ENCODE results near the gene PCSK2. TPM values are rescaled to one million over a fixed set of nuclear protein-coding genes. Genes with fewer than 3 reads are reported as not detected.
A peak's percentile ranks its signal among the peaks of the same experiment; 100 is the strongest.

The PCSK2 gene
- total RNA-seq, 3 donors from 2014 or later (not counting 1 experiment from before 2014, with no cell fraction given): not detected

DNA sequence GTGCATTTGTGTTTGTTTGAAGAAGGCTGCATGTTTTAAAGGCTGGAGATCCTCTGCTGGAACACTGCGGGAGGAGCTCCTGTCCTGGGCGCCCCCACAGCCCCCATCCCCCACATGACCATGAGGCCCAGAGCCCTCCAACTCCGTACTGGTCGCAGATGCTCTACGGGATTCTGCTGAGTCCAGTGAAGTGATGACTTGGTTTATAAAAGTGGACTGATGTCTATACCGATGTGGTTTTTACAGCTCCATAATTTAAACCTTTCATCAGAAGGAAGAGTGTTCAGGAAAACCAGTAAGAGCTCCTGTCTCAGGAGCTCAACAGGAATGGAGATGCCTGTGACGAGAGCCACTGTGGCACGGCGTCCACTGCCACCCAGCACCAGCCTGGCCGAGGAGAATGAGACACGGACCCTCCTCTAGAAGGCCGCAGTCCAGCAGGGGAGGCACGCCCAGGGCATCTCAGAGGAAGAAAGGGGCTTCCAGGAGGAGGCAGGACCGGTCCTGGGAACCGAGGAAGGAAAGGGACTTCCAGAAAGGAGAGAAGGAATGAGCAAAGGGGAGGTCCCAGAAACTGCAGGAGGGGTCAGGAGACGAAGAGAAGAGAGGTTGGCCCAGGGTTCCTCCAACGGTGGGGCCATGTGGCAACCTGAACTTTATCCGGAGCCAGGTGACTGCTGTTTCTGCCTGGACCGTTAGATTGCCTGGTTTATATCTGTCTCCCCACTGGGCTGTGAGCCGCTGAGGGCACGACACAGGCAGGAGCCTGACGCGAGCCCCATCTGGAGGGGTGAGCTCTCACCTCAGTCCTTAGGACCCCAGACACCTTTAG is 277.4 kb downstream of the PCSK2 start:
- H3K9me3 ChIP-seq (ENCODE audit: control insufficient read depth, insufficient read depth, low read length): no peaks in the 10 kb centered on the region
- Mint-ChIP-seq H3K9me3 (no peaks in the 10 kb centered on the region), H3K27ac (peak overlapping the region; percentile 85 to 93), H3K4me3 (peak overlapping the region; percentile 90), H3K4me1 (peaks cover 48 to 50% of the 10 kb centered on the region in 2 donors), H3K27me3 (ENCODE audit: low read depth in 2 of 2) (no peaks in the 10 kb centered on the region), H3K36me3 (no peaks in the 10 kb centered on the region)
- peak in 2 of 3 donors; percentile 47 to 67 for ATAC-seq
- peak in 1 of 2 donors; percentile 53 for DNase-seq
- 45% methylated on average over 22 of the region's 23 CpGs for WGBS (ENCODE audit: insufficient coverage)
- H3K27ac ChIP-seq (ENCODE audit: low read length): peak overlapping the region; percentile 62
- peaks cover 48% of the 10 kb centered on the region for H3K4me1 ChIP-seq (ENCODE audit: control insufficient read depth, insufficient read depth, low read length)
- peak overlapping the region; percentile 43 for H3K4me3 ChIP-seq (ENCODE audit: low read length)
- H3K27me3 ChIP-seq (ENCODE audit: control insufficient read depth, insufficient read depth, low read length): no peaks in the 10 kb centered on the region
- TF ChIP-seq, protein P1, sequence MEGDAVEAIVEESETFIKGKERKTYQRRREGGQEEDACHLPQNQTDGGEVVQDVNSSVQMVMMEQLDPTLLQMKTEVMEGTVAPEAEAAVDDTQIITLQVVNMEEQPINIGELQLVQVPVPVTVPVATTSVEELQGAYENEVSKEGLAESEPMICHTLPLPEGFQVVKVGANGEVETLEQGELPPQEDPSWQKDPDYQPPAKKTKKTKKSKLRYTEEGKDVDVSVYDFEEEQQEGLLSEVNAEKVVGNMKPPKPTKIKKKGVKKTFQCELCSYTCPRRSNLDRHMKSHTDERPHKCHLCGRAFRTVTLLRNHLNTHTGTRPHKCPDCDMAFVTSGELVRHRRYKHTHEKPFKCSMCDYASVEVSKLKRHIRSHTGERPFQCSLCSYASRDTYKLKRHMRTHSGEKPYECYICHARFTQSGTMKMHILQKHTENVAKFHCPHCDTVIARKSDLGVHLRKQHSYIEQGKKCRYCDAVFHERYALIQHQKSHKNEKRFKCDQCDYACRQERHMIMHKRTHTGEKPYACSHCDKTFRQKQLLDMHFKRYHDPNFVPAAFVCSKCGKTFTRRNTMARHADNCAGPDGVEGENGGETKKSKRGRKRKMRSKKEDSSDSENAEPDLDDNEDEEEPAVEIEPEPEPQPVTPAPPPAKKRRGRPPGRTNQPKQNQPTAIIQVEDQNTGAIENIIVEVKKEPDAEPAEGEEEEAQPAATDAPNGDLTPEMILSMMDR (IDR thresholded peaks at IDR 0.05): no peak
- intact Hi-C loops (cut with micrococcal nuclease): loop anchor here (2.0 to 10.0 kb wide), 2 partner anchors 67 to 461 kb away; partner anchors contain the start of genes DSTN, MGME1 and SNX5
- no peaks in the 10 kb centered on the region for H3K36me3 ChIP-seq (ENCODE audit: control insufficient read depth, insufficient read depth, low read length)

DNA sequence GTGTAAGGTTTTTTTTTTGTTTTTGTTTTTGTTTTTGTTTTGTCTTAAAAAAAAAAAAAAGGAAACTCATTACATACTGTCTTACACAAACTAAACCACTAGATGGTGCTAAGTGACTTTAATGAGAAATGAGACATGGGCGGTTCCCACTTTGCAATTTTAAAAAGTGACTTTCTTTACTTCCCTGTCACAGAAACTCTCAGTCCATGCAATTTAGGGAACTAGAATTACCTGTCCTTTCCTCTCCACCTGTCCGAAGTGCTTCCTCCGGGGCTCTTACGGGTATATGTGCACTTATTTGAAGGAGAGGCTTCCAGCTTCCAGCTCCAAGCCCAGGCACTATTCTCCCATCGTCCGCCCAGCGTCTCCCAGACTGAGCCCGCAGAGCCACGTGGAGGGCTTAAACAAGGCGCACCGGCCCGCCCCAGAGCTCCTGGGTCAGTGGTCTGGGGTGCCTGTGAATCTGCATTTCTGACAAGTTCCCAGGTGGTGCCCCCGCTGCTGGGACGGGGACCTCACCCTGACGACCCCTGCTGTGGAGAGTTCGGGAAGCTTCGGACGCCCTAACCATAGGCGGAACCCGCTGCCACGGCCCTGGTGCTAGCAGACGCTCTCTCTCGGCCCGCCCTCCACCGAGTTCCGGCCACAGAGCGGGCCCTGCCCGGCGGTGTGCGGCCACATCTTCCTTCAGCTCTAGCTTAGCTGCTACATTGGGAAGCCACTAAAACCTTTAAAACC is 278.2 kb downstream of the PCSK2 start:
- Histone ChIP-seq H3K27ac (ENCODE audit: low read length) (peak overlapping the region; percentile 74), H3K27me3 (ENCODE audit: control insufficient read depth, insufficient read depth, low read length) (no peaks in the 10 kb centered on the region), H3K9me3 (ENCODE audit: control insufficient read depth, insufficient read depth, low read length) (no peaks in the 10 kb centered on the region), H3K4me1 (ENCODE audit: control insufficient read depth, insufficient read depth, low read length) (peaks cover 48% of the 10 kb centered on the region), H3K4me3 (ENCODE audit: low read length) (peak overlapping the region; percentile 43), H3K36me3 (ENCODE audit: control insufficient read depth, insufficient read depth, low read length) (no peaks in the 10 kb centered on the region)
- 0% methylated on average over 30 of the region's 30 CpGs for WGBS (ENCODE audit: insufficient coverage)
- DNase-seq (peak; percentile 63 to 82), ATAC-seq (peak; percentile 64 to 83 (median 78))
- Mint-ChIP-seq H3K9me3 (no peaks in the 10 kb centered on the region), H3K4me1 (peaks cover 55 to 56% of the 10 kb centered on the region in 2 donors), H3K4me3 (peak overlapping the region; percentile 90), H3K36me3 (no peaks in the 10 kb centered on the region), H3K27me3 (ENCODE audit: low read depth in 2 of 2) (no peaks in the 10 kb centered on the region), H3K27ac (peak overlapping the region; percentile 85 to 93)
- TF ChIP-seq, protein P1 (IDR thresholded peaks at IDR 0.05): peak; percentile 80
- intact Hi-C loops (cut with micrococcal nuclease): loop anchor here (1.0 to 10.0 kb wide), 10 partner anchors 32 to 962 kb away; partner anchors contain the start of genes DSTN, DZANK1, MGME1 and POLR3F

DNA sequence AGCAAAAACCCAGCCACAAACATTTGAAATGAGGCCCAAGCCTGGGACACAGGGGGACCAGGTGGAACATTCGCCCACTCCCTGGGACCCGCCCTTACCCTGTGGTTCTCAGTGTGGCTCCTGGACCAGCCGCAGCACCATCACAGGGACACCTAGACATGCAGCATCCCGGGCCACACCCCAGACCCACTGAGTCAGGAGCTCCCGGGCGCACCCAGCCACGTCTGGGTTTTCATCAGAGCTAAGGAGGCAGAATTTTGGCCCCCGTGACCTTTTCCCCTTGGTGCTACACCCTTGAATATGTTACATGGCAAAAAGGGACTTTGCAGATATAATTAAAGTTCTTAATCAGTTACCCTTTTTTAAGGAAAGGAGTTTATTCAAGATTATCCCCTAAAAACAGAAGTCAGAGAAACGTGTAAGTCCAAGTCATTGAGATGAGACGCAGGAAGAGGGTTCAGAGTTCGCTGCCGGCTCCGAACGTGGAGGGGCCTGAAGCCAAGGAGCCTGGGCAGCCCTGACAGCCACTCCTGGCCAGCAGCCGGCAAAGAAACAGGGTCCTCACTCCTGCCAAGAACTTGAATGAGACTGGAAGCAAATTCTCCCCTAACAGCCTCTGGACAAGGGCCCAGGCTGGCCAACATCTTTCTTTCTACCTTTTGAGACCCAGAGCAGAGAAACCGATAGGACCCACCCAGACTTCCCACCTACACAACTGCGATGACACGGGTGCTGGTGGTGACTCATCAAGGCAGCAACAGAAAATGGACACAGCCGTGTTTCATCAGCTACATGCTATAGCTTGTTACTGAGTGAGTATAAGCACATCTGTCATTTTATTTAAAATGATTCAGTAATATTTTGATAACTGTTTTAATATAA is 279.0 kb downstream of the PCSK2 start:
- H3K36me3 Mint-ChIP-seq: no peaks in the 10 kb centered on the region
- Histone ChIP-seq H3K9me3 (ENCODE audit: control insufficient read depth, insufficient read depth, low read length) (no peaks in the 10 kb centered on the region), H3K27ac (ENCODE audit: low read length) (peak overlapping the region; percentile 74), H3K4me3 (ENCODE audit: low read length) (no peak overlapping the region), H3K27me3 (ENCODE audit: control insufficient read depth, insufficient read depth, low read length) (no peaks in the 10 kb centered on the region), H3K4me1 (ENCODE audit: control insufficient read depth, insufficient read depth, low read length) (peaks cover 53% of the 10 kb centered on the region), H3K36me3 (ENCODE audit: control insufficient read depth, insufficient read depth, low read length) (no peaks in the 10 kb centered on the region)
- no peaks in the 10 kb centered on the region for H3K9me3 Mint-ChIP-seq
- no peaks in the 10 kb centered on the region for H3K27me3 Mint-ChIP-seq (ENCODE audit: low read depth in 2 of 2)
- peak overlapping the region; percentile 85 to 93 for H3K27ac Mint-ChIP-seq
- WGBS (ENCODE audit: insufficient coverage): 44% methylated on average over 16 of the region's 19 CpGs
- intact Hi-C loops (cut with micrococcal nuclease): loop anchor here (1.0 to 10.0 kb wide), 10 partner anchors 31 to 961 kb away; partner anchors contain the start of genes DSTN, DZANK1, MGME1 and POLR3F
- peaks cover 63 to 64% of the 10 kb centered on the region in 2 donors for H3K4me1 Mint-ChIP-seq
- DNase-seq: peak; percentile 43 to 65
- peak; percentile 53 to 65 (median 63) for ATAC-seq
- H3K4me3 Mint-ChIP-seq: peak overlapping the region; percentile 90
- TF ChIP-seq, protein P1 (IDR thresholded peaks at IDR 0.05): no peak
